ENCODE data around the gene PYGL.

DNA sequence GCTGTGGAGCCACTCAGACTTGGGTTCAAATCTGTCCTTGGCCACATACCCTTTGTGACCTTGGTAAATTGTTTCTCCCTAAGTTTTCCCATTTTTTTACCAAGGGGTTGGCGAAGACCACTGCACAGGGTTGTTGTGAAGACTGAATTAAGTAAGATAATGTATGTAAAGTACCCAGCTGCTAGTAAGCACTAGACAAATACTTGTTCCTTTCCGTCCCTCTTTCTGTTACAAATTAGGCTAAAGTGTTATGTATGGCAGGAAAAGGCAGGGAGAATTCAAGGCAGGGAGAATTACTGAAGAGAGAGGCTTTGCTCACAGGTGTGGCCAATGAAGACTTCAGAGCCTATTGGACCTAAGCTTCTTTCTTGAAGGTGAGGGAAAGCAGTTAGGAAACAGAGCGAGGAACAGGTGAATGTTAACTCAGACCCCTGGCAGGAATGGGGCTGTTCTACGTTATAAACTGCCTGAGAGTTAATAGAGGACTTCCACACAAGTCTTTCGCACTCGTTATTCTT lies 46.6 kb downstream of the PYGL start:
- TF ChIP-seq, protein P1, sequence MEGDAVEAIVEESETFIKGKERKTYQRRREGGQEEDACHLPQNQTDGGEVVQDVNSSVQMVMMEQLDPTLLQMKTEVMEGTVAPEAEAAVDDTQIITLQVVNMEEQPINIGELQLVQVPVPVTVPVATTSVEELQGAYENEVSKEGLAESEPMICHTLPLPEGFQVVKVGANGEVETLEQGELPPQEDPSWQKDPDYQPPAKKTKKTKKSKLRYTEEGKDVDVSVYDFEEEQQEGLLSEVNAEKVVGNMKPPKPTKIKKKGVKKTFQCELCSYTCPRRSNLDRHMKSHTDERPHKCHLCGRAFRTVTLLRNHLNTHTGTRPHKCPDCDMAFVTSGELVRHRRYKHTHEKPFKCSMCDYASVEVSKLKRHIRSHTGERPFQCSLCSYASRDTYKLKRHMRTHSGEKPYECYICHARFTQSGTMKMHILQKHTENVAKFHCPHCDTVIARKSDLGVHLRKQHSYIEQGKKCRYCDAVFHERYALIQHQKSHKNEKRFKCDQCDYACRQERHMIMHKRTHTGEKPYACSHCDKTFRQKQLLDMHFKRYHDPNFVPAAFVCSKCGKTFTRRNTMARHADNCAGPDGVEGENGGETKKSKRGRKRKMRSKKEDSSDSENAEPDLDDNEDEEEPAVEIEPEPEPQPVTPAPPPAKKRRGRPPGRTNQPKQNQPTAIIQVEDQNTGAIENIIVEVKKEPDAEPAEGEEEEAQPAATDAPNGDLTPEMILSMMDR (conservative IDR thresholded peaks at IDR 0.05; ENCODE audit: low read depth in 2 of 2), result no peak
- no peak for TF ChIP-seq EZH2phosphoT487 (IDR thresholded peaks at IDR 0.05; ENCODE audit: unreplicated experiment)
- TF ChIP-seq, protein P2, sequence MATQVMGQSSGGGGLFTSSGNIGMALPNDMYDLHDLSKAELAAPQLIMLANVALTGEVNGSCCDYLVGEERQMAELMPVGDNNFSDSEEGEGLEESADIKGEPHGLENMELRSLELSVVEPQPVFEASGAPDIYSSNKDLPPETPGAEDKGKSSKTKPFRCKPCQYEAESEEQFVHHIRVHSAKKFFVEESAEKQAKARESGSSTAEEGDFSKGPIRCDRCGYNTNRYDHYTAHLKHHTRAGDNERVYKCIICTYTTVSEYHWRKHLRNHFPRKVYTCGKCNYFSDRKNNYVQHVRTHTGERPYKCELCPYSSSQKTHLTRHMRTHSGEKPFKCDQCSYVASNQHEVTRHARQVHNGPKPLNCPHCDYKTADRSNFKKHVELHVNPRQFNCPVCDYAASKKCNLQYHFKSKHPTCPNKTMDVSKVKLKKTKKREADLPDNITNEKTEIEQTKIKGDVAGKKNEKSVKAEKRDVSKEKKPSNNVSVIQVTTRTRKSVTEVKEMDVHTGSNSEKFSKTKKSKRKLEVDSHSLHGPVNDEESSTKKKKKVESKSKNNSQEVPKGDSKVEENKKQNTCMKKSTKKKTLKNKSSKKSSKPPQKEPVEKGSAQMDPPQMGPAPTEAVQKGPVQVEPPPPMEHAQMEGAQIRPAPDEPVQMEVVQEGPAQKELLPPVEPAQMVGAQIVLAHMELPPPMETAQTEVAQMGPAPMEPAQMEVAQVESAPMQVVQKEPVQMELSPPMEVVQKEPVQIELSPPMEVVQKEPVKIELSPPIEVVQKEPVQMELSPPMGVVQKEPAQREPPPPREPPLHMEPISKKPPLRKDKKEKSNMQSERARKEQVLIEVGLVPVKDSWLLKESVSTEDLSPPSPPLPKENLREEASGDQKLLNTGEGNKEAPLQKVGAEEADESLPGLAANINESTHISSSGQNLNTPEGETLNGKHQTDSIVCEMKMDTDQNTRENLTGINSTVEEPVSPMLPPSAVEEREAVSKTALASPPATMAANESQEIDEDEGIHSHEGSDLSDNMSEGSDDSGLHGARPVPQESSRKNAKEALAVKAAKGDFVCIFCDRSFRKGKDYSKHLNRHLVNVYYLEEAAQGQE (IDR thresholded peaks at IDR 0.05; ENCODE audit: unreplicated experiment), result no peak
- no peak for TF ChIP-seq ZNF114 (CRISPR knock-in tag; IDR thresholded peaks at IDR 0.05)
- TF ChIP-seq EZH2 (IDR thresholded peaks at IDR 0.05; ENCODE audit: low read depth, unreplicated experiment), result no peak
- TF ChIP-seq JUNB (IDR thresholded peaks at IDR 0.05; ENCODE audit: unreplicated experiment), result no peak

Measured in GM23338 (cell line).